HL-60/S4 treated with phorbol 12-myristate 13-acetate at 8.2 ng/mL for 4 days and 3 days (cell line): ENCODE results near the gene ATP6V0C.

ENCODE experiments used
- in situ Hi-C: fragments of 300-500 bp; cut with MboI; formaldehyde crosslinking; loops from 2 replicates; pipeline ENCODE4 v1.15.0; 2022; ENCODE audit warnings: low sequenced_read_pairs

The ATP6V0C gene

GRCh38 chr16:2513405-2514332 is at the start of gene ATP6V0C:
Gene ATP6V0C, plus strand, starts transcription at chr16:2513952. Its CDS starts 152 bp downstream, at chr16:2514104.
- in situ Hi-C loops = no loop called here

DNA sequence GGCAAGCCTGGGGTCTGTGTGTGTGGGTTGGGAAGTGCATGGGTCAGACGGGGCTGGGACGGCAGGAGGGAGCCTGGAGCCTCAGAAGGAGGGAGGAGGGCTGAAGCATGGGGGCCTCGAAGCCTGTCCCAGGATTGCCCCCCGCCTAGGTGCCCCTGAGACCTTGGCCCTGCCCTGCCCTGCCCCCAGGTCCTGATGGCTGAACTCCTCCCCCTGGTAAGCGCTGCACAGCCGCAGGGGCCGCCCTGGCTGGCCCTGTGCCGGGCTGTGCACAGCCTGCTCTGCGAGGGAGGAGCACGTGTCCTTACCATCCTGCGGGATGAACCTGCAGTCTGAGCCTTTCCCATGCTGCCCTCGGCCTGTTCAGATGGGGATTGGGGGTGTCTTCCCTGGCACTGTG is 49.4 kb upstream of the ATP6V0C start:
- in situ Hi-C loops = no loop called here

DNA sequence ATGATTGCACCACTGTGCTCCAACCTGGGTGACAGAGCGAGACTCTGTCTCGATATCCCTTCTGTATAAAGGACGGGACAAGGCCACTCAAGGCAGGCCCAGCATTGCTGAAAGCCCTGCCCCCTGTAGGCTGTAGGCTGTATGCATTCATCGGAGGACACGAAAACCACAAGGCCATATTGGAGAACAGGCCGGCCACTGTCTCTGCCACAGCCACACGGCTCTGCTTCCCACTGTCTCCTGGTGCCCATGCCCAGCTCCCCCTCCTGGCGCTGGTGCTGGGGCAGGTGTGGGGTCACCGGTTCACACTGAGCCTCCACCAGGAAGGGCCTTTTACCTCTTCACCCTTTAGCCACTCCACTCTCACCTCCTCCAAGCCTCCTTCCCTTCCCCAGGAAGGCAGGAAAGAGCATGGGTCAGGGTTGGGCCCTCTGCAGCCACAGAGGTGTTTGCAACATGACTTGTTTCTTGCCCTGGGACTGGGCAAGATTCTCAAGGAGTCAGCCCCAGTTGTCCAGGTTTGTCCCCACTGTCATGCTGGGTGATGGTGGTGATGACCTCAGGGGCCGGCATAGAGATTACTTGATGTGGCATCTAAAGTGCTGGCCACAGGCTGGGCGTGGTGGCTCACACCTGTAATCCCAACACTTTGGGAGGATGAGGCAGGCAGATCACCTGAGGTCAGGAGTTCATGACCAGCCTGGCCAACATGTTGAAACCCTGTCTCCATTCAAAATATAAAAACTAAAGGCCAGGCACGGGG is 47.9 kb upstream of the ATP6V0C start:
- in situ Hi-C loops = no loop called here

- in situ Hi-C loops = no loop called here
Measured at GRCh38 chr16:2466667-2467527, 46.9 kb upstream of the ATP6V0C start.

- in situ Hi-C loops = no loop called here
Measured at GRCh38 chr16:2467528-2468232, 46.1 kb upstream of the ATP6V0C start.

DNA sequence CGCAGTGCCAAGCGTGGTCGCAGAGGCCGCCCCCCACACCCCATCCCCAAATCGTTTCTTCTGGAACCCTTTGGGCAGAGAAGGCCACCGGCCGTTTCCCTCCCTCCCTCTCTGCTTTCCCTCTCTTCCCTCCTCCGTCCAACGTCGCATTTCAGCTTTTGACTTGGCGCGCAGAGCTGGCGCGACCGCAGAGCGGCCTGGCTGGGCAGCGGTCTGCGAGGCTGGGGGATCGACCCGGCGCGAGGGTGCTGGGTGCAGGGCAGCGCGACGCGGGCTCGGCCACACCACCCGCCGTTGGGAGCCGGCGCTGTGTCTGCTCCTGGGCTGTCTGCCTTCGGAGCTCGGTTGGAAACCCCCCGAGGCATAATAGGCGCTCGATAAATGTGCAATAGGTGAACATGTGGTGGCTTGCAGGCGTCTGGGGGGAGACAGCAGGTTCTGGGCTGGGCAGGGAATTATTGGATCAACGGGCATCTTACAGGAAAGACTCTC is 45.5 kb upstream of the ATP6V0C start:
- in situ Hi-C loops = no loop called here

- in situ Hi-C loops = no loop called here
Measured at GRCh38 chr16:2468725-2469398, 44.9 kb upstream of the ATP6V0C start.

DNA sequence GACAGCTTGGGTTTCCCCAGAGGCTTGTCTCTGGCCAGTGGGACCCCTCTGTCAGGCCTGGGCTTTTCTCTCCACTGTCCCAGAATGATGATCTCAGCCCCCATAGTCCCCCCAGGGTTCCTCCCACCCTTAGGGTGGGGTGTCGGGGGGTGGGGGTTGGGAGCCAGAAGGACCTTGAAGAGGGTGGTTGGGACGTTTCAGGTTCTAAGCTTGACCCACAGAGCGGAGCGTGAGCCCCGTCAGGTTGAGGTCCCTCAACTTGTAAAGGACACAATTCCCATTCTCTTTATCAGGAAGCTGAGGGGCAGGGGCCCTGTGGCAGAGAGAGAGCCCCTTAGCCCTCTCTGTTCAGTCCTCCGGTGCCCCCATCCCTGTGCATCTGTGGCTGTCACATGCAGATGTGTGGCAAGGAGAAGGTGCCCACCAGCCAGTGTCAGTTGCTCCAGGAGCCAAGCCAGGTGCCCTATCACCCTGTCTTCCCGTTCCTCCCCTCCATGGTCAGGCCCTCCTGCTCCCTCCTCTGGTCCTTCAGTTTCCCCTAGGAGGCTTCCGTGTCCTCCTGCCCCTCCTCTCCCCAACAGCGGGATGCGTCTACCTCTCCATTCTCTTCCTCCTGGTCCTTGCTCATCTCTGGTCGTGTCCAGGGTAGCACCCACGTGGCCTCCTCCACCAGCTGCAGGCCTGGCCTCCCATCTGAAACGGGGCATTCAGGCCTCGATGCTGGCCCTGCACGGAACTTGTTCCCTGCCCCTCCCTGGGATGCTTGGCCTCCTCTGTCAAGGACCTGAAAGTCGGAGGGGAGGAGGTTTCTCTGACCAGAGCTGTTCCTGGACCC is 44.1 kb upstream of the ATP6V0C start:
- in situ Hi-C loops = no loop called here

DNA sequence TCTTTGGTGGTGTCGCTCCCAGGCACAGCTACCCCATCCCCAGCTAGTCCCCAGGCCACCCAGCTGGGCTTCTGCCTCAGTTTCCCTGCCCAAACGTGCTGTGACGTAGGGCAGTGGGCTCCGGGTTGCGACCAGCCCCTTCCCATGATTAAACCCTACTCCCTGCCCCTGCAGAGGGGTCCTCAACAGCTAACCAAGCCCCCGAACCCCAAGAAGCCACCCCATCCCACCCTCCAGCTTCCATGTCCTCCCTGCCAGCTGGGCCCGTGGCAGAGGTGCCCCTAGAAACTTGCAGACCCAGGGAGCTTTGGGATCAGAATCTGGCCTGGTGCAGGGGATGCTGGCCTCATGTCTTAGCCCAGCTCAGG is 43.5 kb upstream of the ATP6V0C start:
- in situ Hi-C loops = no loop called here

DNA sequence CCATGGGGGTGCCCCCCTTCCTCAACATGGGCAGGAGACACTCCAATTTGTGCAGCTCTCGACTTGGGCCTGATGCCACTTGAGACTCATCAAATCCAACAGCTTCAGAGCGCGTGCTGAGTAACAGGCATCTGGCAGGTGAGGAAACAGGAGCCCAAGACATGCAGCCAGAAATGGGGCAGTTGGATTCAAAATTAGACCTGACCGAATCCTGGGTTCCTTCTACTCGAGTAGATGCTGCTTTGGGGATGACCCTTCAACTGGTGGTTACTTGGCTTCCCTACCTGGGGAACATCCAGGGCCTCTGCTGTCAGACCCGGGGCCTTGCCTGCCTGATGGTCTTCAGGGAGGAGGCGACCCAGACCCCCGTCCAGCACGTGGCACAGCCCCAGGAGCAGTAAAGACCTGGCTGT is 43.1 kb upstream of the ATP6V0C start:
- in situ Hi-C loops = no loop called here

GRCh38 chr16:2471016-2471652 is 42.6 kb upstream of the ATP6V0C start, which contains the start of gene NTN3:
Gene NTN3, plus strand, starts transcription at chr16:2471297. Its CDS starts 405 bp downstream, at chr16:2471702.
- in situ Hi-C loops = no loop called here

- in situ Hi-C loops = no loop called here
Measured at GRCh38 chr16:2471653-2472487, 41.9 kb upstream of the ATP6V0C start.

DNA sequence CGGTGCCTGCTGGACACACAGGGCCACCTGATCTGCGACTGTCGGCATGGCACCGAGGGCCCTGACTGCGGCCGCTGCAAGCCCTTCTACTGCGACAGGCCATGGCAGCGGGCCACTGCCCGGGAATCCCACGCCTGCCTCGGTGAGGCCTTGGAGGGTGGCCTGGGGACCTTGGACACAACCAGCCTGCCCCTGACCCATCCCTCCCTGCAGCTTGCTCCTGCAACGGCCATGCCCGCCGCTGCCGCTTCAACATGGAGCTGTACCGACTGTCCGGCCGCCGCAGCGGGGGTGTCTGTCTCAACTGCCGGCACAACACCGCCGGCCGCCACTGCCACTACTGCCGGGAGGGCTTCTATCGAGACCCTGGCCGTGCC is 41.3 kb upstream of the ATP6V0C start:
- in situ Hi-C loops = no loop called here

GRCh38 chr16:2472885-2473445 is 40.8 kb upstream of the ATP6V0C start:
- in situ Hi-C loops = no loop called here

- in situ Hi-C loops = no loop called here
Measured at GRCh38 chr16:2473446-2473926, 40.3 kb upstream of the ATP6V0C start.

DNA sequence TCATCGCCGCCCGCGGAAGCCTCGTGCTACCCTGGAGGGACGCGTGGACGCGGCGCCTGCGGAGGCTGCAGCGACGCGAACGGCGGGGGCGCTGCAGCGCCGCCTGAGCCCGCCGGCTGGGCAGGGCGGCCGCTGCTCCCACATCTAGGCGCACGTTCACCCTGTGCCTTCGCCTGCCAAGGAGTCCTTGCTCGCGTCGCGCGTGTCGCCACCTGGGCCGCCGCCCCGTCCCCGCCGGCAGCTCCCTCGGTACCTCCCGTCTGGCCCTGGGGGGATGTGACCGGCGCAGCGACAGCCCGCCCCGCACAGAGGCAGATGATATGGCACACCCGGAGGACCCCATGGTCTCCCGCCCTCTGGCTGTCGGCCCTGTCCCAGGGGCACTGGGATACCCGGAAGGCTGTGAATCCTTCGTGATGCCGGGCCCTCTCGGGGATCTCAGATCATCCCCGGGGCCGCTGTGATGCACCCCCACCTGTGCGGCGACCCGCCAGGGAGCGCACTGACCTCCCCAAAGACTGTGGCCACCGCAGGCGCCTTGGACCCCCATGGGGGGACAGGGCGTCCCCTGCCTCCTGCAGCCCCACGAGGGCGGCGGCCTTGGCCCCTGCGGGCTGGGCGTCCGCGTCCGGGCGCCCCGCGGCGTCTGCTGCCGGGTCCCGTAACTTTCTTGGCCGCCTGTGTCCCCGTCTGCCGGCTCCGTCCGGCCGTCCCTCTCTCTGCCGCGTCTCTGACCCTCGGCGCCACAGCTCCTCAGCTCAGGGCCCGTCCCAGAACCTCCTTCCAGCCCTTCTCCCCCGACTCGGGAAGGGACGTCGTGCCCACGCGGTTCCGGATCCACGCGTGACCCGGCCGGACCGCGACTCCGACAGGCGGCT is 39.5 kb upstream of the ATP6V0C start:
- in situ Hi-C loops = no loop called here
